ENCODE results near the gene NKX2-3. TPM values are rescaled to one million over a fixed set of nuclear protein-coding genes. Genes with fewer than 3 reads are reported as not detected.
A peak's percentile ranks its signal among the peaks of the same experiment; 100 is the strongest.

The NKX2-3 gene
- polyA plus RNA-seq, 2 of the 4 experiments (the other 2 are of a cell fraction) = not detected

DNA sequence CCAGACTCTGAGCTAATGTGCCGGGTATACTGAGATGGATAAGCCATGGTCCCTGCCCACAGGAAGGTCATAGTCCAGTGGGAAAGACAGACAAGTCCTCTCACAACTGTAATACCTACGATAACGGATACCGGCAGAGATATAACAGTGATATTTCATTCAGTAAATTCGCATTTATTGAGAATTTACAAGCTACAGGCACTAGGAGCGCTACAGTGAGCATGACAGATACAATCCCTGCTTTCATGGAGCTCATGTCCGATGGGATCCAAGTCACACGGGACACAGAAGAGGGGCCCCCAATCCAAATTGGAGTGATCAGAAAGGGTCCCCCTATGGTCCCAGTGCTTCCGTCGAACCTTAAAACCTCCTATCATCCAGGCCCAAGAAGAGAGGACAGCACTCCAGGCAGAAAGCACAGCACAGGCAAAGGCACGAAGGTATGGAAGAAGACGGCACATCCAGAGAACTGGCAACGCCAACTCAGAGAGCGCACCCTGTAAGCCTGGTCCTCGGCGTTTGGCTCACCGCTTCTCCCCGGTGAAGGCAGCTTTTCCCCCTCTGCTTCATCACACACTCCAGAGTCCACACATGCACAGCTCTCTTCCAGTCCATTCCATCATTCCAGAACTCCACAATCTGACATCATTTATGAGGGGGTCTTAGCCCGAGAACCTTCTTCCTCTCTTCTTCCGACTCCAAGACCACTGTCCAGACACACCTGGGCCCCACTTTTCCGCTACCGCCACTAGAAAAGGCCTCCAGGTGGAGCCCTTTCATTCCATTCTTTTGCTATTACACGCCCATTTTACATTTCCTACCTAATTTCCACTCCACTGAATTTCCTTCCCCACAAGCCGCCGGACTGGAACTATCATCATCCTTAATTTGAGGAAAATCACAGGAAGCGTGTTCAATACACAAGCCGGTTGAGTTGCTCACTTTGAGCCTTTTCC is 47.8 kb upstream of the NKX2-3 start:
- peak; percentile 81 to 84 for ATAC-seq
- ChIA-PET CTCF (interaction anchor here (0.6 to 6.3 kb wide), 24 partner anchors 9 to 138 kb away, joined by 3 to 35 read pairs (median 4); no protein-coding TSS in a partner anchor), POLR2A (interaction anchor here (0.6 kb wide), 1 partner anchor 247 kb away, joined by 3 read pairs; the partner anchor contains the start of genes COX15 and CUTC)
- peak; percentile 17 to 18 for DNase-seq (ENCODE audit: low read depth in 1 of 2, low spot score in 1 of 2)
- Histone ChIP-seq H3K4me1 (no peaks in the 10 kb centered on the region), H3K4me3 (no peak overlapping the region), H3K9me3 (no peaks in the 10 kb centered on the region), H3K27ac (no peak overlapping the region), H3K4me2 (no peak overlapping the region)
- TF ChIP-seq POLR2A (IDR thresholded peaks at IDR 0.05; ENCODE audit: low read length) (no peak), CHD4 (IDR thresholded peaks at IDR 0.05; ENCODE audit: borderline replicate concordance) (no peak), RAD21 (conservative IDR thresholded peaks at IDR 0.05 in 1 of 2, IDR thresholded peaks at IDR 0.05 in 1 of 2) (peak; percentile 45 to 52; a peak in 4 of 5 replicates), SMC3 (IDR thresholded peaks at IDR 0.05) (peak; percentile 31; the same call in 1 of the 3 replicates), POLR2AphosphoS2 (conservative IDR thresholded peaks at IDR 0.05; ENCODE audit: low read length) (no peak), NPAS2 (CRISPR knock-in tag; IDR thresholded peaks at IDR 0.05; ENCODE audit: borderline replicate concordance) (no peak), NFE2L2 (conservative IDR thresholded peaks at IDR 0.05; ENCODE audit: low read length) (no peak), KDM1A (IDR thresholded peaks at IDR 0.05; ENCODE audit: low read depth) (no peak), KDM5A (IDR thresholded peaks at IDR 0.05) (no peak), RNF2 (IDR thresholded peaks at IDR 0.05; ENCODE audit: borderline replicate concordance, low read depth) (no peak), PHF8 (IDR thresholded peaks at IDR 0.05; ENCODE audit: borderline replicate concordance, low read depth) (no peak)
- TF ChIP-seq, protein P1, sequence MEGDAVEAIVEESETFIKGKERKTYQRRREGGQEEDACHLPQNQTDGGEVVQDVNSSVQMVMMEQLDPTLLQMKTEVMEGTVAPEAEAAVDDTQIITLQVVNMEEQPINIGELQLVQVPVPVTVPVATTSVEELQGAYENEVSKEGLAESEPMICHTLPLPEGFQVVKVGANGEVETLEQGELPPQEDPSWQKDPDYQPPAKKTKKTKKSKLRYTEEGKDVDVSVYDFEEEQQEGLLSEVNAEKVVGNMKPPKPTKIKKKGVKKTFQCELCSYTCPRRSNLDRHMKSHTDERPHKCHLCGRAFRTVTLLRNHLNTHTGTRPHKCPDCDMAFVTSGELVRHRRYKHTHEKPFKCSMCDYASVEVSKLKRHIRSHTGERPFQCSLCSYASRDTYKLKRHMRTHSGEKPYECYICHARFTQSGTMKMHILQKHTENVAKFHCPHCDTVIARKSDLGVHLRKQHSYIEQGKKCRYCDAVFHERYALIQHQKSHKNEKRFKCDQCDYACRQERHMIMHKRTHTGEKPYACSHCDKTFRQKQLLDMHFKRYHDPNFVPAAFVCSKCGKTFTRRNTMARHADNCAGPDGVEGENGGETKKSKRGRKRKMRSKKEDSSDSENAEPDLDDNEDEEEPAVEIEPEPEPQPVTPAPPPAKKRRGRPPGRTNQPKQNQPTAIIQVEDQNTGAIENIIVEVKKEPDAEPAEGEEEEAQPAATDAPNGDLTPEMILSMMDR (IDR thresholded peaks at IDR 0.05) = peak; percentile 46
- TF ChIP-seq, protein P2, sequence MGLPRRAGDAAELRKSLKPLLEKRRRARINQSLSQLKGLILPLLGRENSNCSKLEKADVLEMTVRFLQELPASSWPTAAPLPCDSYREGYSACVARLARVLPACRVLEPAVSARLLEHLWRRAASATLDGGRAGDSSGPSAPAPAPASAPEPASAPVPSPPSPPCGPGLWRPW (IDR thresholded peaks at IDR 0.05) = no peak
- FAIRE-seq = no peak
- WGBS (ENCODE audit: missing lambda C conversion rate) = 46% methylated on average over 27 of the region's 27 CpGs

DNA sequence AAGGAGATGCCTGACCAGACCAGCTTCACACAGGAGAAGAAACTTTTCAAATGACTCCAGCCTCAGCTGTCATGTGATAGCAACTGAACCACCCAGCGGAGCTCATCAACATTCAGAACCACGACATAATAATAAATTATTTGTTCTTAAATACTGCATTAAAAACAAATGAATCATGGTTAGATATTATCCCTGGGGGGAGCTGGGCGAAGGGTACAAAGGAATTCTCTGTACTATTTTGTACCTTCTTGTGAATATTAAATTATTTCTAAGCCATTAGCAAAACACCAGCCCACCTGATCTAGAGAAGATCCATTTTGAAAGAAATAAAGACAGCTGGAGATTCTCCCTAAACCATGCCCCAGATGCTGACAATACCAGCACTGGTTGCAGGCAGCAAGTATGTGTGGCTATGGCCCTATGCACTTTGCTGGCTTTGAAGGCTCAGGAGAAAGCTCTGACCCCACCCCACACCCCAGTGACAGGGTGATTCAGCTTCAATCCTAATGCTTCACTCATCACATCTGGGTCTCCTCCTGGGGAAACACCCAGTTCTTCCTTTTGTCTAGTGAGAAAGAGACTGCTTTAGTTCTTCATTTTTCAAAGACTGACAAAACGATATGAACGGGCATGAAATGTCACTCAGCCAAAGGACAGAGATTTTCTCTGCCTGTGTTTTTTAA is 45.5 kb upstream of the NKX2-3 start:
- ATAC-seq = no peak
- H3K4me1 ChIP-seq = no peaks in the 10 kb centered on the region
- POLR2A ChIA-PET = no interaction called here
- H3K9me3 ChIP-seq = no peaks in the 10 kb centered on the region
- H3K4me2 ChIP-seq = no peak overlapping the region
- H3K4me3 ChIP-seq = no peak overlapping the region
- DNase-seq (ENCODE audit: low read depth in 1 of 2, low spot score in 1 of 2) = no peak
- CTCF ChIA-PET = interaction anchor here (1.1 to 6.3 kb wide), 6 partner anchors 10 to 125 kb away, joined by 3 to 35 read pairs (median 4); no protein-coding TSS in a partner anchor
- 23% methylated on average over 5 of the region's 5 CpGs for WGBS (ENCODE audit: missing lambda C conversion rate)
- TF ChIP-seq EHMT2 (IDR thresholded peaks at IDR 0.05; ENCODE audit: low read depth) = no peak
- H3K27ac ChIP-seq = no peak overlapping the region
- no peak for FAIRE-seq

DNA sequence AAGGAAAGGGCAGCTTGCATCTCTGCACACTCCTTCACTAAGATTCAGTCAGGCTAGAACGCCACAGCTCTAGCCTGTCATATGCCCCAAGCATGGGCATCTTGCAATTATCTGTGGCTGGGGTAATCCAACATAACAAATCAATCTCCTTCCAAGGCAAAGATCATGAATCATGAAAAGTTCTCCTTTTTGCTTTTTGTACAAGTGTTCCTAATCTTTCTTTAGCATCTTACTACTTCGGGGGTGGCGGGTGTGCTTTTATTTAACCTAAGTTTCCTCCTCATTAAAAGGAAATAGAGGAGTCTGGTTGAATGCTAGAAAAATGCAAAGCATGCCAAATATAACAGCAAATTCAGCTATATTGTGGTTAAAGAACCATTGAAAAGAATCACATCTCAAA is 43.5 kb upstream of the NKX2-3 start:
- POLR2A ChIA-PET = no interaction called here
- H3K4me3 ChIP-seq = no peak overlapping the region
- H3K4me1 ChIP-seq = no peaks in the 10 kb centered on the region
- no peak for ATAC-seq
- DNase-seq (ENCODE audit: low read depth in 1 of 2, low spot score in 1 of 2) = no peak
- no peaks in the 10 kb centered on the region for H3K9me3 ChIP-seq
- H3K4me2 ChIP-seq = no peak overlapping the region
- 20% methylated on average over 3 of the region's 3 CpGs for WGBS (ENCODE audit: missing lambda C conversion rate)
- CTCF ChIA-PET = interaction anchor here (0.7 to 6.3 kb wide), 3 partner anchors 9 to 123 kb away, joined by 3 to 35 read pairs (median 3); no protein-coding TSS in a partner anchor
- H3K27ac ChIP-seq = no peak overlapping the region
- FAIRE-seq = no peak
- TF ChIP-seq RNF2 (IDR thresholded peaks at IDR 0.05; ENCODE audit: borderline replicate concordance, low read depth) = 0 out of 2 replicates have a peak, but pooled peaks have one; percentile 33
- TF ChIP-seq, protein P3, sequence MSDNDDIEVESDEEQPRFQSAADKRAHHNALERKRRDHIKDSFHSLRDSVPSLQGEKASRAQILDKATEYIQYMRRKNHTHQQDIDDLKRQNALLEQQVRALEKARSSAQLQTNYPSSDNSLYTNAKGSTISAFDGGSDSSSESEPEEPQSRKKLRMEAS (IDR thresholded peaks at IDR 0.05) = no peak

All from A549 (cell line).